ENCODE data around the gene HTR1D. TPM values are rescaled to one million over a fixed set of nuclear protein-coding genes. Genes with fewer than 3 reads are reported as not detected.

Gene HTR1D
- total and polyA plus RNA-seq, 5 experiments from 2014 or later = not detected

DNA sequence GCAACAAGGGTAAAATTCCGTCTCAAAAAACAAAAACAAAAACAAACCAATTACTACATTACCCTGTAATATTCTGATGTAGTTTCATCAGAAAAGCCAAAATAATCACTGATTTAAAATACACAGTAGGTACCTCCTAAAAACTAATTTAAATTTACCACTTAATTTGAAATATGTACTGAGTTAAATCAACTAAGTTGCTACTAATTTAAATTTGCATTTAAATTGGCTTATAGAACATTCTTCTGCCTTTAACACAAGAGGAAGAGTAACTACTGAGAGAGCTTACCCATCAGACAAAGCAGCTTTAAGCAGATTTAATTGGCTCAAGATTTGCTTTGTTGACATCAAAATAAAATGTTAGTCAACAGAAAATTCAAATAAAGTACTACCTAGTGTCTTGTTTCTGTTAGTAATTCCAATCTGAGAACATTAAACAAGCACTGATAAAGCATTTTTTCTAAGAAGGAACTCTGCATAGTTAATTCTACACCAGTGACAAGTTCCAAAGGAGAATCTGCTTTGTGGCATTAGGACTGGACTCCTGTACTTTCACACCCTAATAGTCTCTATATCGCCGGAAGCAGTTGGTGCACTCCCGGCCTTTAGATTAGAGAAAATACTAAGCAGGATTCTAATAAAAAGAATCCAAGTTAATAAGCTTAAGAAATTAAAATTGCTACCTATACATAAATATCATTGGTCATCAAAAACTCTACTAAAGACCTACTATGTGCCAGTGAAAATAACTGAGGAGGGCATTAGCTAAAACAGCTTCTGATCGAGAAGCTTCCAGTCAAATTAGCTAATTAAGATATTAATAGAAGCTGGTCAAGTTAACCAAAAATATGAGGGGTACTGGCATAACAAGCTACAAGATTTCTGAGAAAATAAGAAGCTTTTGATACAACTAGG lies 57.1 kb downstream of the HTR1D start:
- peaks cover 6 to 24% (median 15%) of the 10 kb centered on the region in 4 donors for H3K4me1 Mint-ChIP-seq
- POLR2A ChIA-PET = no interaction called here
- H3K27ac Mint-ChIP-seq = no peak overlapping the region
- H3K4me3 Mint-ChIP-seq = no peak overlapping the region
- ATAC-seq = no peak
- no peaks in the 10 kb centered on the region for H3K27me3 Mint-ChIP-seq
- H3K36me3 Mint-ChIP-seq = no peaks in the 10 kb centered on the region
- H3K9me3 Mint-ChIP-seq = no peaks in the 10 kb centered on the region
- DNase-seq = no peak

DNA sequence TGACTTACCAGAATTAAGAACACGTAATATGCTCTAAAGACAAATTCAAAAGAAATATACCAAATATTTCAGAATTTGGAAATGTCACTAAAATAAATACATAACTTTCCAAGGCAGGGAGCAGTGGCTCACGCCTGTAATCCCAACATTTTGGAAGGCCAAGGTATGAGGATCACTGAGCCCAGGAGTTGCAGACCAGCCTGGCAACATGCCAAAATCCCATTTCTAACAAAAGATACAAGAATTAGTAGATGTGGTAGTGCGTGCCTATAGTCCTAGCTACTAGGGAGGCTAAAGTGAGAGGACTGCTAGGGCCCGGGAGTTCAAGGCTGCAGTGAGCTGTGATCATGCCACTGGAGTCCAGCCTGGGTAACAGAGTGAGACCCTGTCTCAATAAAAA lies 60.4 kb downstream of the HTR1D start:
- ATAC-seq (no peak), DNase-seq (no peak)
- Mint-ChIP-seq H3K4me1 (peaks cover 6 to 23% (median 14%) of the 10 kb centered on the region in 4 donors), H3K4me3 (no peak overlapping the region), H3K27ac (no peak overlapping the region), H3K36me3 (peaks cover 0 to 2% (median 2%) of the 10 kb centered on the region in 3 donors), H3K27me3 (no peaks in the 10 kb centered on the region), H3K9me3 (no peaks in the 10 kb centered on the region)
- POLR2A ChIA-PET = no interaction called here

DNA sequence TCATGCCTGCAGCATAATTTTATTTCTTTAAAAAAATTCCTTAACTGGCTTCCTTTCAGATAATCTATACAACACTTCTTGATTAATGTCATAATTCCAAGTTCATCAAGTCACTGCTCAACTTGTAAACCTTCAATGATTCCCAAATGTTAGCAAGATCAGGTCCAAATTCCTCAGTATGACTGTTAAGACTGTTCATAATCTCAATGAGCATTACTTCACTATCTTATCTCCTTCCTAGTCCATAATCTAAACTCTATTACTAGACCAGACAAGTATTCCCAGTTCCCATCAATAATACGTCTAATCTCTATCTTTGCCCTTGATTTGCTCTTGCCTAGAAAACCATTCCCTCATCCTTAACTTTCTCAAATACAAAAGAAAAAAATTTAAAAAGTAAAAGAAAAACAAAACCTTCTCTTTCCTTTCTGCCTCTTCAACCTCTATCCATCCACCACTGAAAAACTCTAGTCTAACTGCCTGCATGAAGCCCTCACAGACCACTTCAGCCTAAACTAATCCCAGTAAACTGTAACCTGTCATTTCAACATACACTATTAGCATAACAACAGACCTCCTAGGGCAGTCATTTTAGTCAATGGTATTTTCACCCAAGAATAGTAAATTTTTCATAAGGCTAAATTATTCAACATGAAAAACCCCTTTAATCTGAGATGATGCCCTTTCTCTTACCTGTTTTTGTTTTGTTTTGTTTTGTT lies 64.2 kb downstream of the HTR1D start:
- H3K4me3 Mint-ChIP-seq = no peak overlapping the region
- H3K4me1 Mint-ChIP-seq = peaks cover 16 to 36% (median 27%) of the 10 kb centered on the region in 4 donors

DNA sequence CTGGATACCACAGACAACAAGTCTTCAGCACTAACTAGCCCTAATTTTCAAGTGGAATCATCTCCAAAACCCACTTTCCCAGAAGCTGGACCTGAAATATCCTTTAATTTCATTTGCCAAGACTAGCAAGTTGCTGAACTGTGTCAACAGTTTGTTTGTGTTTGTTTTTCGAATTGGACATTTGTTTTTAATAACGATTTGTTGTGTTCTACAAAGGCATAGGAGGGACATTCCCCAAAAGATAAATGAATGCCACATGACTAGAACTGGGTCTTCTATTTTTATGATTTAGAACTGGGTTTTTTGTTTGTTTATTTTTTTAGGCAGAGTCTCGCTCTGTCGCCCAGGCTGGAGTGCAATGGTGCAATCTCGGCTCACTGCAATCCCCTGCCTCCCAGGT lies 66.6 kb downstream of the HTR1D start:
- Mint-ChIP-seq H3K36me3 (peaks cover 0 to 2% (median 2%) of the 10 kb centered on the region in 3 donors), H3K4me3 (no peak overlapping the region), H3K27ac (peak overlapping the region in 2 of 10 donors; percentile 16 to 67), H3K9me3 (no peaks in the 10 kb centered on the region), H3K27me3 (no peaks in the 10 kb centered on the region), H3K4me1 (peaks cover 19 to 35% (median 32%) of the 10 kb centered on the region in 4 donors)
- POLR2A ChIA-PET = no interaction called here
- ATAC-seq = no peak
- no peak for DNase-seq

More for the DNA sequence above, 64.2 kb downstream of the HTR1D start:
- peaks cover 0 to 2% (median 2%) of the 10 kb centered on the region in 3 donors for H3K36me3 Mint-ChIP-seq
- H3K27ac Mint-ChIP-seq = peak overlapping the region in 2 of 10 donors; percentile 11 to 80
- POLR2A ChIA-PET = no interaction called here
- DNase-seq = no peak
- no peak for ATAC-seq
- no peaks in the 10 kb centered on the region for H3K9me3 Mint-ChIP-seq
- no peaks in the 10 kb centered on the region for H3K27me3 Mint-ChIP-seq

DNA sequence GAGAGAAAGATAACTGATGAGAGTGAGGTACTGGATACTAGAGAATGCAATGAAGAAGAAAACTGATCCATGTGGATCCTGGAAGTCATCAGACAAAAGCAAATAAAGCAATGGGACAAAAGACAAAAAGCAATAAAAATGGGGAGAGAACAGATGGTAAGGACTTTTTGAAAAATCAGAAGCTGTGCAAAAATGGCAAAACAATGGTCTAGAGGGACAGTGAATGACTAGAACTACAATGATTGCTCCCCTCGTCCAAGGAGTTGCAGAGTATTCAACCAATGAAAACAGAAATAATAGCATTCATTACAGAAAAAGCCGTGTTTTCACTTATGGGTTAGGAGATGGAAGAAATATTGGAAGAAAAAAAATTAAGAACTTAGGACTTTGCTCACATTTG lies 67.2 kb downstream of the HTR1D start:
- ATAC-seq (no peak), DNase-seq (no peak)
- H3K27ac Mint-ChIP-seq = peak overlapping the region in 3 of 10 donors; percentile 41 to 67 (median 44)
- H3K36me3 Mint-ChIP-seq = peaks cover 0 to 2% (median 2%) of the 10 kb centered on the region in 3 donors
- no peaks in the 10 kb centered on the region for H3K9me3 Mint-ChIP-seq
- POLR2A ChIA-PET = interaction anchor here (1.0 kb wide), 1 partner anchor 31 kb away, joined by 3 read pairs; no protein-coding TSS in a partner anchor
- peaks cover 19 to 35% (median 32%) of the 10 kb centered on the region in 4 donors for H3K4me1 Mint-ChIP-seq
- no peak overlapping the region for H3K4me3 Mint-ChIP-seq
- no peaks in the 10 kb centered on the region for H3K27me3 Mint-ChIP-seq

DNA sequence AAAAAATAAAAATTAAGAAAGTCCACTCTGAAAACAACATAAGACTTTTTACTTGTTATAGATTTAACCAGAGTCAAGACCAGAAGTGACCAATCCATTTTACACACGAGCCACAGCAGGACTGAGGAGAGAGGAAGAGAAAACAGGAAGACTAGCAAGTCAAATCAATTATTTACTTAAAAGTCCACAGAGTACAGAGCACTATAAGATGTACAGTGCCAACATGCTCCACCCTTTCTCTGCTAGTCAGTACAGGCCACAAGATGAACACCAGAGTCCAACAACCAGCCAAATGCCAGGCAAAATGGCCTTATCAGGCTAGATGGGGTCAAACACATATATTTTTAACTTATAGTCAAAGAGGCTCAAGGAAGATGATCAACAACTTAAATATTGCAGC lies 68.2 kb downstream of the HTR1D start:
- peak overlapping the region in 5 of 10 donors; percentile 1 to 83 (median 34) for H3K27ac Mint-ChIP-seq
- peaks cover 22 to 33% (median 30%) of the 10 kb centered on the region in 4 donors for H3K4me1 Mint-ChIP-seq
- no peaks in the 10 kb centered on the region for H3K27me3 Mint-ChIP-seq
- H3K36me3 Mint-ChIP-seq = peaks cover 0 to 8% (median 2%) of the 10 kb centered on the region in 3 donors
- DNase-seq (no peak), ATAC-seq (no peak)
- POLR2A ChIA-PET = no interaction called here
- H3K4me3 Mint-ChIP-seq = peak overlapping the region in 2 of 10 donors; percentile 11 to 22
- H3K9me3 Mint-ChIP-seq = no peaks in the 10 kb centered on the region

DNA sequence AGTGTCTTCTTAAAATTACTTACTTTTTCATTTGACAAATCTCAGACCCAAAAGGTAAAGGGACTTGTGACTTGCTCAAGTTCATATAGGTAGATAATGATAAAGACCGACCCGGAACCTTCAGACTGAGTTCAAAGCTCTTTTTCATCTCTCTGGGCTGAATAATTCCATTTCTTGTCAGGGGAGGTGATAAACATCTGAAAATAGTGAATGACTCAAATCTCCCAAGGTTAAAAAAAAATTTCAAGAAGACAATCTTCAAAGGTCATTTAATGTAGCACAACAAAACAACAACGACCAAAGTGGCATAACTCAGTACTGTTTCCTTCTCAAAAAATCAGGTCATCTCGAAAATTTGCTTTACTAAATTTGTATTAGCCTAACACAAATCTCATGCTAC lies 69.2 kb downstream of the HTR1D start:
- ATAC-seq = peak; percentile 66 to 95
- peak overlapping the region in 7 of 10 donors; percentile 1 to 84 (median 34) for H3K27ac Mint-ChIP-seq
- peak overlapping the region in 7 of 10 donors; percentile 34 to 63 (median 51) for H3K4me3 Mint-ChIP-seq
- peaks cover 0 to 6% (median 0%) of the 10 kb centered on the region in 3 donors for H3K36me3 Mint-ChIP-seq
- peak in 2 of 10 donors; percentile 7 to 19 for DNase-seq
- no peaks in the 10 kb centered on the region for H3K9me3 Mint-ChIP-seq
- H3K27me3 Mint-ChIP-seq = no peaks in the 10 kb centered on the region
- POLR2A ChIA-PET = interaction anchor here (0.9 to 1.1 kb wide), 2 partner anchors 20 to 29 kb away, joined by 3 to 4 read pairs; no protein-coding TSS in a partner anchor
- H3K4me1 Mint-ChIP-seq = peaks cover 21 to 30% (median 28%) of the 10 kb centered on the region in 4 donors

Other genes with a start within 250 kb of the HTR1D start
- not detected for gene LACTBL1, start 244.6 kb downstream of the HTR1D start, total RNA-seq
- gene LACTBL1, start 244.6 kb downstream of the HTR1D start, polyA plus RNA-seq = not detected
- gene TEX46, start 201.7 kb downstream of the HTR1D start, total RNA-seq = under 1 TPM in 1 of 2 experiments, not detected in 1; 0.83 TPM
- not detected for gene TEX46, start 201.7 kb downstream of the HTR1D start, polyA plus RNA-seq
- 10 to 100 TPM; 60.9 TPM for gene KDM1A, start 198.0 kb downstream of the HTR1D start, total RNA-seq
- 10 to 100 TPM; 40.6 to 59.0 (median 48.6) TPM for gene KDM1A, start 198.0 kb downstream of the HTR1D start, polyA plus RNA-seq
- 10 to 100 TPM; 14.4 to 16.8 TPM for gene LUZP1, start 48.6 kb downstream of the HTR1D start, total RNA-seq
- gene LUZP1, start 48.6 kb downstream of the HTR1D start, polyA plus RNA-seq = 10 to 100 TPM in 2 of 3 donors, 1 to 10 TPM in 1; 8.1 to 12.2 (median 10.2) TPM
- gene HNRNPR, start 126.8 kb upstream of the HTR1D start, total RNA-seq = 100 to 1,000 TPM; 115 to 120 TPM
- gene HNRNPR, start 126.8 kb upstream of the HTR1D start, polyA plus RNA-seq = 100 to 1,000 TPM; 182 to 193 (median 184) TPM
- gene ZNF436, start 152.3 kb upstream of the HTR1D start, total RNA-seq = 1 to 10 TPM; 8.5 to 8.9 TPM
- gene ZNF436, start 152.3 kb upstream of the HTR1D start, polyA plus RNA-seq = 1 to 10 TPM; 1.8 to 3.9 (median 2.0) TPM
- 10 to 100 TPM; 32.4 to 37.7 TPM for gene TCEA3, start 207.2 kb upstream of the HTR1D start, total RNA-seq
- 10 to 100 TPM; 22.5 to 44.4 (median 30.1) TPM for gene TCEA3, start 207.2 kb upstream of the HTR1D start, polyA plus RNA-seq

All from naive thymus-derived CD8-positive, alpha-beta T cell (primary cell).